ENCODE results near the gene ENGASE. TPM values are rescaled to one million over a fixed set of nuclear protein-coding genes. Genes with fewer than 3 reads are reported as not detected.

ENGASE gene
- total and polyA plus RNA-seq, 2 experiments from 2014 or later: 9.0 to 27.1 TPM

DNA sequence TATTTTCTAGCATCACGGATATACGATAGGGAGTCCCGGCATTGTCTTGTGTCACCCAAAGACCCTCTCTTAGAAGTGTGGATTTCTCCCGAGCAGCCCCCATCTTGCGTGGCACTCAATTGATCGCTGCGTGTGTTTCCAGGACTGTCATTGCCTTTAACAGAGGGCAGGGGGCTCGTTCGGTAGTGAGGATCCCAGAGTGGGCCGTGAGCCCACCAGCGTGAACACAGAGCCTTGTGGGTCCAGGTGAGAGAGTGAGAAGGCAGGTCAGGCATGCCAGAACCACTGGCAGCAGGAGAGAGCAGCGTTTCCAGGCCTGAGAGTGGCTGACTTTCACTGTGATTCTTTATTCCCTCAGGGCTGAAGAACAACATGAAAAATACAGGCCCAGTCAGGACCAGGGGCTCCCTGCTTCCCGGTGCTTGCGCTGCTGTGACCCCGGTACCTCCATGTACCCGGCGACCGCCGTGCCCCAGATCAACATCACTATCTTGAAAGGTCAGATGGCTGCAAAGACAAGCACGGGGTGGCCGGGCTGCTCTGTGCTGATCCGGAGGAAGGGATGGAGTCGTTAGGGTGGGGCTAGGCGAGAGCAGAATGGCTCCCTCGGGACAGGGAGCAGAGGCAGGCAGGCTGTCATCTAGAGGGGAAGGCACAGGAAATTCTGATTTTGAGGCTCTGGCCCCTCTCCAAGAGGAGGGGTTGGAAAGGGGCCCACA, 28.3 kb upstream of the ENGASE start:
- peaks cover 24% of the 10 kb centered on the region for H3K27me3 Mint-ChIP-seq (ENCODE audit: insufficient read depth, low read depth, poor library complexity)
- no peaks in the 10 kb centered on the region for H4K20me1 ChIP-seq (replicated peaks; ENCODE audit: insufficient read depth)
- TF ChIP-seq EZH2phosphoT487 (IDR thresholded peaks at IDR 0.05; ENCODE audit: unreplicated experiment) (no peak), REST (IDR thresholded peaks at IDR 0.05; ENCODE audit: unreplicated experiment) (no peak), ZNF462 (CRISPR knock-in tag; IDR thresholded peaks at IDR 0.05) (no peak), ETS1 (IDR thresholded peaks at IDR 0.05) (no peak), ZNF114 (CRISPR knock-in tag; IDR thresholded peaks at IDR 0.05) (no peak), CREB1 (CRISPR knock-in tag; IDR thresholded peaks at IDR 0.05; ENCODE audit: low read depth) (no peak), STAT1 (IDR thresholded peaks at IDR 0.05; ENCODE audit: unreplicated experiment) (no peak), ZNF331 (CRISPR knock-in tag; IDR thresholded peaks at IDR 0.05; ENCODE audit: low read depth) (no peak), EZH2 (IDR thresholded peaks at IDR 0.05; ENCODE audit: low read depth, unreplicated experiment) (no peak), NANOG (IDR thresholded peaks at IDR 0.05; ENCODE audit: borderline replicate concordance) (no peak), JUNB (IDR thresholded peaks at IDR 0.05; ENCODE audit: unreplicated experiment) (no peak), POLR2AphosphoS5 (IDR thresholded peaks at IDR 0.05; ENCODE audit: low read depth) (no peak)
- TF ChIP-seq, protein P1, sequence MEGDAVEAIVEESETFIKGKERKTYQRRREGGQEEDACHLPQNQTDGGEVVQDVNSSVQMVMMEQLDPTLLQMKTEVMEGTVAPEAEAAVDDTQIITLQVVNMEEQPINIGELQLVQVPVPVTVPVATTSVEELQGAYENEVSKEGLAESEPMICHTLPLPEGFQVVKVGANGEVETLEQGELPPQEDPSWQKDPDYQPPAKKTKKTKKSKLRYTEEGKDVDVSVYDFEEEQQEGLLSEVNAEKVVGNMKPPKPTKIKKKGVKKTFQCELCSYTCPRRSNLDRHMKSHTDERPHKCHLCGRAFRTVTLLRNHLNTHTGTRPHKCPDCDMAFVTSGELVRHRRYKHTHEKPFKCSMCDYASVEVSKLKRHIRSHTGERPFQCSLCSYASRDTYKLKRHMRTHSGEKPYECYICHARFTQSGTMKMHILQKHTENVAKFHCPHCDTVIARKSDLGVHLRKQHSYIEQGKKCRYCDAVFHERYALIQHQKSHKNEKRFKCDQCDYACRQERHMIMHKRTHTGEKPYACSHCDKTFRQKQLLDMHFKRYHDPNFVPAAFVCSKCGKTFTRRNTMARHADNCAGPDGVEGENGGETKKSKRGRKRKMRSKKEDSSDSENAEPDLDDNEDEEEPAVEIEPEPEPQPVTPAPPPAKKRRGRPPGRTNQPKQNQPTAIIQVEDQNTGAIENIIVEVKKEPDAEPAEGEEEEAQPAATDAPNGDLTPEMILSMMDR (conservative IDR thresholded peaks at IDR 0.05; ENCODE audit: low read depth in 2 of 2): no peak
- H3K27me3 ChIP-seq (ENCODE audit: insufficient read depth): no peaks in the 10 kb centered on the region
- H3K79me2 ChIP-seq (replicated peaks; ENCODE audit: insufficient read depth): no peaks in the 10 kb centered on the region
- no peaks in the 10 kb centered on the region for H3K9me2 ChIP-seq (ENCODE audit: insufficient read depth)
- peaks cover 9% of the 10 kb centered on the region for H3F3A ChIP-seq (replicated peaks; ENCODE audit: low read depth)
- no peak overlapping the region for H3K4me3 ChIP-seq
- H3K4me1 ChIP-seq (ENCODE audit: insufficient read depth): no peaks in the 10 kb centered on the region
- H2AFZ ChIP-seq: no peak overlapping the region
- H3K27ac Mint-ChIP-seq: no peak overlapping the region
- DNase-seq (ENCODE audit: low spot score) (no peak), ATAC-seq (peak; percentile 7; the same call in 2 of the 3 replicates)
- H3K4me1 Mint-ChIP-seq: no peaks in the 10 kb centered on the region; the same call in 2 of the 3 replicates
- no peaks in the 10 kb centered on the region; the same call in 2 of the 3 replicates for H3K36me3 Mint-ChIP-seq (ENCODE audit: low read depth)
- no peak overlapping the region for H3K4me2 ChIP-seq
- no peaks in the 10 kb centered on the region for H3K36me3 ChIP-seq (ENCODE audit: insufficient read depth)
- no peak overlapping the region for H3K4me3 Mint-ChIP-seq
- H3K27ac ChIP-seq (ENCODE audit: low read depth): no peak overlapping the region
- H3K9me3 Mint-ChIP-seq: peaks cover 5% of the 10 kb centered on the region; the same call in 2 of the 3 replicates

Measured in GM23338 (cell line).